ENCODE measurements around the gene MYPOP. TPM values are rescaled to one million over a fixed set of nuclear protein-coding genes. Genes with fewer than 3 reads are reported as not detected.

The MYPOP gene
- 3.2 and 3.5 TPM in 2 replicates for total RNA-seq (2014; rRNA removed)
- polyA plus RNA-seq (2012) = 6.5 TPM

DNA sequence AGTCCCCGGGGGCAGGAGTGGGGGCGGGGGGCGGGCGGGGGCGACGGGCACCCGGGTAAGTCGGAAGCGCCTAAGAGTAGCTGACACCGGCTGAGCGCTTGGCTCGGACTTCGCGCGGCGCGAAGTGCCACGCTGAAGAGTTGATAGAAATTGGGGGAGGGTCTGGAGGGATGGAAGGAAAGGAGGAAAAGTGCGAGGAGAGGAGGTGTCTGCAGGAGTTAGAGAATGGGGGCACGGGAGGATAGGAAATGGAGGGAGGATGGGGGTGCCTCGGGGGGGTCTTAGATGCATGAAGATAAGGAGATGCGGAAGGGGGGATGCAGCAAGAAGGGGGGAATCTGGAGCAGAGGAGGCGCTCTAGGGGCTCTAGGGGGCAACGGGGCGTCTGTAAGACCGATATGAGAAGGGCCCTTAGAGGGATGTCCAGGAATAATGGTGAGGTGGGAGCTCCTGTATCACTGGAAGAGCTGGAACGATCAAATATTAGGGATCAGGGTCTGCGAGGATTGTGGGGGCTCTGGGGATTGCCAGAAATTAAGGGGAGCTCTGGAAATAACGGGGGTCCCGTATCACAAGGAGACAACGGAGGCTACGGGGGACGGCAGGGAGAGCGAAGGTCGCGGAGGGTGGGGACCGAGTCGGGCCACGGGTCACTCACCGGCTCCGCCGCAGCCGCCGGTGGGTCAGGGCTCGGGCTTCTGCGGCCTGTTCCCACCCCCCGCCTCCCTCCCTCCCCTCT is at the start of gene MYPOP:
MYPOP (minus strand) TSS at position 702 of the 739 bp plus-strand sequence. CDS start 840 bp downstream, outside the sequence.
- DNase-seq (ENCODE audit: low read depth) = no peak

DNA sequence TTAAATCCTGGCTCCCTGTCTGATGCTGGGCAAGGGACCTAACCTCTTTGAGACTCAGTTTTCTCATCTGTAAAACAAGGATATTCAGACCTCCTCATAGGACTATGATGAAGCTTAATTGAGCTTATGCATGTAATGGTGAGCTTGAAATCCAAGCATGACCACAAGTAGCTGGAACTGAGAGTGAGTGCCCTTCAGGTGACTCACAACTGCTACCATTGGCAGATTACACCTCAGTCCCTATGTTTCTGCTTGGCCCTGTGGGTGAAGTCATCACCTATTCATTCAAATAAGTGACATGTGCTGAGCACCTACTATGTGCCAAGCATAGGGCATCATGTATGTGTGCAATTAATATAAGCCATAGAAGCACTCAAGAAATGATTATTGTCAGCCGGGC is 45.5 kb upstream of the MYPOP start:
- DNase-seq (ENCODE audit: low read depth) = peak; percentile 16

DNA sequence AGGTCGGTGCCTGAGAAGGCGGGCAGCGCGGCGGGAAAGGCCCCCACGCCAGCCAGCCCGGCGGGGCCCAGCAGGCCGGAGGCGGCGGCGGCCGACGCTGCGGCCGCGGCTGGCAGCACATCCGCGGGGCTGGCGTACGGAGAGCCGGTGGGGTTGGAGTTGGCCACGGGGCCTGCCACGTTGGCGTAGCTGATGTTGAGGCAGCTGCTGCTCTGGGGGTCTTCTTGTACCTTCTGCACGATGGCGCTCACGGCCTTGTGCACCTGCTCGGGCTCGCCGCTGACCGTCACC is 38.0 kb upstream of the MYPOP start:
- no peak for DNase-seq (ENCODE audit: low read depth)

GRCh38 chr19:45939792-45940514 is 37.5 kb upstream of the MYPOP start:
- no peak for DNase-seq (ENCODE audit: low read depth)

GRCh38 chr19:45938733-45939319 is 36.4 kb upstream of the MYPOP start:
- no peak for DNase-seq (ENCODE audit: low read depth)

GRCh38 chr19:45935267-45935666 is 32.9 kb upstream of the MYPOP start:
- DNase-seq (ENCODE audit: low read depth) = no peak

GRCh38 chr19:45934551-45935230 is 32.3 kb upstream of the MYPOP start:
- DNase-seq (ENCODE audit: low read depth) = no peak

DNA sequence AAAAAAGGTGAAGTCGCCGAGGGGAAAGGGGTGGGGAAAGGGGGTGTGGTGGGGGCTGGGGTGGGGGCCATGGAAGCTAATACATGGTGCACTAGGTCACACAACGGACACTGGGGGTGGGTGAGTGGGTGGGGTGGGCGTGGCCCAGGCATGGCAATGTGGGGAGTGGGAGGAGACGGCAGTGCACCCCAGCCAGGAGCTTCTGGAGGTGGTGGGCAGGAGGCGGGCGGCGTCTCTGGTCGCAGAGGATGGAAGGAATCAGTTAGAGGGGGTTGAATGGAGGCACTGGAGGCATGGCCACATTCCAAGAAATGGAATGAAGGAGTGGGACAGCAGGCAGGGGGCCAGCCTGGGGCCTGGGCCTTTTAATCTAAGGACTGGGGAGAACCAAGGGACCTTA is 31.3 kb upstream of the MYPOP start:
- no peak for DNase-seq (ENCODE audit: low read depth)

GRCh38 chr19:45931055-45931454 is 28.6 kb upstream of the MYPOP start:
- no peak for DNase-seq (ENCODE audit: low read depth)

DNA sequence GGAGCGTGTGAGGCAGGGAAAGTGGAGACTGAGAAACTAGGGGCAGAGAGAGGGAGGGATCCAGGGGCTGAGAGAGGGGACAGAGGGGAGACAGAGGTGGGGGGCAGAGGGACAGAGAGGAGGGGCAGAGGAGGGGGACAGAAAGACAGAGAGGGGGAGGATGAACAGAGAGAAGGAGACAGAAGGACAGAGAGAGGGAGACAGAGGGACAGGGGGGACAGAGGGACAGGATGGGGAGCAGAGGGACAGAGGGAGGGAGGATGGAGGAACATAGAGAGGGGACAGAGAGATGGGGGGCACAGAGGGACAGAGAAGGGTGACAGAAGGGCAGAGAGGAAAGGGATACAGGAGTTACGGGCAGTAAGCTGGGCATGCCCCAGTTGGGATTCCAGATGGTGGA is 26.8 kb upstream of the MYPOP start:
- no peak for DNase-seq (ENCODE audit: low read depth)

DNA sequence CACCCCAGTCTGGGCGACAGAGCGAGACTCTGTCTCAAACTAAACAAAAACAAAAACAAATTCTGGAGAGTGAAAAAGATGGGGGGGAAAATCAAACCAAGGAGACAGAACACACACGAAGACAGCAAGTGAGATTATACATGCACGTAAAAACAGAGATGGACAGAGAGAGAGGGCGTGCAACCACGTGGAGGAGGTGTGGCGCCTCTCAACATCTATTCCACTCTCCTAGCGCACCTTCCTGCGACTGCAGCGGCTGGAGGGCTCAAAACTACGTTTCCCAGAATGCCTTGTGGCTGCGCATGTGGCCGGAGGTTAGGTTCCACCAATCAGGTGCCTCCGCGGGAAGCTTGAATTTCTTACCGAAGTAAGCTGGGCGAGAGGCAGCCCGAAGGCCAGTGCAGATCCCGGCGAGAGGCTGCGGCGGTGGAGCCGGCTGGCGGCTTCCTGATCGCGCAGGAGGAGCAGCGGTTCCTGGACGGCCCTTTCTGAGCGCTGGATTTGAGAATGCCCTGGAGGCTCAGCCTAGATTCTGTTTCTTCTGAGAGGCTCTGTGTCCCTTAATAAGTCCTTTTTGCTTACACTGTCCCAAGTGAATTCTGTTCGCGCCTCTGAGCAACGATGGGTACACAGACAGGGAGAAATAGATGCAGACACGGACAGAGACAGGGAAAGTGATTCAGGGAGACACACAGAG is 25.3 kb upstream of the MYPOP start:
- DNase-seq (ENCODE audit: low read depth) = peak; percentile 84

DNA sequence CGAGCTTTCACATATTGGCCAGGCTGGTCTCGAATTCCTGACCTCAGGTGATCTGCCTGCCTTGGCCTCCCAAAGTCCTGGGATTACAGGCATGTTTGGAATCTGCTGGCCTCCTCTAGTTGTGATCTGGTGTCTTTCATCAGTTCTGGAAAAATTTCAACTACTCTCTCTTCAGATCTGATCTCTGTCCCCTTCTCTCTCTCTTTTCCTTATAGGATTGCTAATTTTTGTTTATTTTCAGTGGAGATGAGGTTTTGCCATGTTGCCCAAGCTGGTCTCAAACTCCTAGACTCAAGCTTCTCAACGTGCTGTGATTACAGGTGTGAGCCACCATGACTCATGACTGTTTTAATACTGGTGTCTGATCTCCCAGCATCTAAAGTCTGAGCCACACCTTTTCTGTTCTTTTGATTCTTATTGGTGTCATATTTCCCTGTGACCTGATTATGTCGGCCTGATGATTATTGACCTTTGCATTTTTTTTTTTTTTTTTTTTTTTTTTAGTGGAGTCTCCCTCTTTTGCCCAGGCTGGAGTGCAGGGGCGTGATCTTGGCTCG is 22.6 kb upstream of the MYPOP start:
- DNase-seq (ENCODE audit: low read depth) = no peak

DNA sequence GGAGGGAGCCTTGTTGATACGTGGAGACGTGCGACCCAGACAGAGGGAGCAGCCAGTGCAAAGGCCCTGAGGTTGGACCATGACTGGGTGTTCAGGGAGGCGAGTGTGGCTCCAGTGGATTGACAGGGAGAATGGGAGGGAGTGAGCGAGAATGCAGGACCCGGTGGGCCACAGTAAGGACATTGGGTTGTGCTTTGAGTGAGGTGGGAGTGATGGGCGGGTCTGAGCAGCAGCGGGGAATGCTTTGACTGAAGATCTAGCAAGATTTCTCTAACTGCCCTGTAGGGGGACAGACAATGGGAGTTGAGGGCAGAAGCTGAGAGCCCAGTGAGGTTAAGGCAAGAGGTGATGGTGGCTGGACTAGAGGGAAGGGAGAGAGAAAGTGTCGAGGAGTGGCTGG is 19.9 kb upstream of the MYPOP start:
- no peak for DNase-seq (ENCODE audit: low read depth)

- no peak for DNase-seq (ENCODE audit: low read depth)
Measured at GRCh38 chr19:45920458-45920857, 18.0 kb upstream of the MYPOP start.

DNA sequence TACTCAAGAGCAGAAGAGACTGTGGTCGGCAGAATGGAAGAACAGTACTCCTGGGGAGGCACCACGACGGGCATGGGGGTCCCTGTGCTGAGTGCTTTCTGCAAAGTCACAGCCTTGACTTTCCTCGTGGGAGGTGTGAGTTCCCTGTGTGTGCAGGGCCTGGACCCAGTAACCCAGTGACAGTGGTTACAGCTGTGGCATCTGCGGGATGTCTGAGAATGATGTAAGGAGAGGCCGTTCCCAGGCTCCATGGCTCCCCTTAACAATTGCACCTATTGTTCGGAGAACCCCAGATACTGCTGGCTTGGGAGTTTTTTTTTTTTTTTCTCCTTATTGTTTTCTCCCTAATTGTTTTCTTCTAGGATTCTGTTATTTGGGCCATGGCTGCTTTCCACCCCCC is 17.3 kb upstream of the MYPOP start:
- DNase-seq (ENCODE audit: low read depth) = no peak

DNA sequence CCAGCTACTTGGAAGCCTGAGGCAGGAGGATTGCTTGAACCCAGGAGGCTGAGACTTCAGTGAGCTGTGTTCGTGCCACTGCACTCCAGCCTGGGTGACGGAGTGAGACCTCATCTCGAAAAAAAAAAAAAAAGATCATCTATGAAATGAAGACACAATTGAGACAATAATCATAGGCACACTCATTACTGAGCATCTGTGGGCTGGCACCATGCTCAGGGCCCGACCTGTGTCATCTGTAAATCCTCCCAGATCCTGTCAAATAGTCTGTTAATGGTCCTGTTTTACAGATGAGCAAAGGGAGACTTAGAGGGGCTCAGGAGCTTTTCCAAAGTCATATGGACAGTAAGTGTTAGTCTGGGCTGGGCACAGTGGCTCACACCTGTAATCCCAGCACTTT is 16.3 kb upstream of the MYPOP start:
- DNase-seq (ENCODE audit: low read depth) = no peak

DNA sequence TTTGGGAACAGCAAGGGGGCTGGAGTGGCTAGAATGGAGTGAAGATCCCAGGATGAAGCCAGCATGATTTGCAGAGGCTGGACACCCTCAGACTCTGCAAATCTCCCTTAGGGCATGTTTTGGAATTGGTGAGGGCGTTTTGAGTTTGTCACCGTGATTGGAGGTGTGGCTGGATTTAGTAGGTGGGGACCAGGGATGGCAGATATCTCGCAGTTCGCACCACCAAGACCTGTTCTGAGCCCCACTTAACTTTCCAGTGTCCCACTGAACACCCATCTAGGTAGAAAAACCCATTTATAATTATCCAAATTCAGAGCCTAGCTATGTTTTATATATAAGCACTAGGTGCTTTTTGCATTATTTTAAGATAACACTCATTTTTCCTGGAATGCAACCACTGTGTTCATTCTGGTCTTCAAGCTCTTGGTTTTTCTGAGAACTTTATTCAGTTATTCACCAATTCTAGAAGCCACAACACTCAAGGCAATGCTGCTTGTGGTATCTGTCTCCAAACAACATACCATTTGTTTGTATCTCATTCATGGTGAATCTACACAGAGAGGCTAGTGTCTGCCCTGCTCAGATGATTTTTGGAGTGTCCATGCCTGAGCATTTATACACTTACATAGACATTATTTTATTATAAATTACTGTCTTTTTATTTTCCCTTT is 15.1 kb upstream of the MYPOP start:
- no peak for DNase-seq (ENCODE audit: low read depth)

- DNase-seq (ENCODE audit: low read depth) = no peak
Measured at GRCh38 chr19:45913874-45914830, 11.7 kb upstream of the MYPOP start, which contains the start of gene NANOS2. Gene NANOS2 (minus strand): TSS chr19:45914778. CDS start chr19:45914693, 85 bp downstream.

DNA sequence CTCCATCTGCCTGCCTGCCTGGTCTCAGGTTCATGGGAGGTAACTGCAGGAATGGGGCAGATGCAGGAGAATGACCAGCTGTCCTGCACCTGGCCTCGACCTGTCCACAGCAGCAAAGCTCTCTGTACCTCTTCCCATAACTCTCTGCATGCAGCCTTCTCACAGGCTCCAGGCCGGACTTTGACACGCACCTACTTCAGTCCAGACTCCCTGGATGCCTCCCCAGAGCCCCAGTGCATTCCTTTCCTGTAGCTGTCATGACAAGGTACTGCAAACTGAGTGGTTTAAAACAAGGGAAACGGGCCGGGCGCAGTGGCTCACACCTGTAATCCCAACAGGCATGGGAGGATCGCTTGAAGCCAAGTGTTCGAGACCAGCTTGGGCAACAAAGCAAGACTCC is 8.9 kb upstream of the MYPOP start:
- DNase-seq (ENCODE audit: low read depth) = no peak

DNA sequence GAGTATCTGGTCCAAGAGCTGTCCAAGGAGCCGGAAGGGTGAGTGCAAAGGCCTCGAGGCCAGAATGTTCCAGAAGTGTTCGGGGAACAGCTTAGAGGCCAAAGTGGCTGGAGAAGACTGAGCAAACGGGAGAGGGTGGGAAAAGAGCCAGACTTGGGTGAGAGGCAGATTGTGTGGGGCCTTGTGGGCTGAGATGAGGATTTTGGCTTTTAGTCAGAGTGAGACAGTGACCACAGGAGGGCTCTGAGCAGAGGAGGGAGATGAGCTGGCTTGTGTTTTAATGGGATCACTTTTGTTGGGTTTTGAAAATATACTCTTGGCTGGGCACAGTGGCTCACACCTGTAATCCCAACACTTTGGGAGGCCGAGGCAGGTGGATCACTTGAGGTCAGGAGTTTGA is 6.5 kb upstream of the MYPOP start:
- DNase-seq (ENCODE audit: low read depth) = peak; percentile 43

Data from LHCN-M2 (cell line).